Fibroblast of lung (primary cell): Measurements from ENCODE around the gene DPEP3. TPM values are rescaled to one million over a fixed set of nuclear protein-coding genes. Genes with fewer than 3 reads are reported as not detected.

Experiments
- DNase-seq, 2 donors: peaks; one replicate each; pipeline versions ENCODE4 v3.0.0 to v3.0.0-alpha.2; 2010; ENCODE audit warnings: low read depth in 2 of 2
- H2AFZ ChIP-seq: 2 replicates; pipeline ENCODE4 v1.5.1; 2012; ENCODE audit warnings: low read length, control low read depth, inconsistent platforms
- H3K27ac ChIP-seq: 2 replicates; pipeline ENCODE4 v1.5.1; 2011; ENCODE audit warnings: low read length, control low read depth; ENCODE audit not compliant: insufficient read depth
- H3K27me3 ChIP-seq: 2 replicates; pipeline ENCODE4 v1.5.1; 2011; ENCODE audit warnings: mild to moderate bottlenecking, low read length; ENCODE audit not compliant: control insufficient read depth, insufficient read depth
- H3K36me3 ChIP-seq: 2 replicates; pipeline ENCODE4 v1.5.1; 2011; ENCODE audit warnings: low read length; ENCODE audit not compliant: control insufficient read depth, insufficient read depth
- H3K4me1 ChIP-seq: 2 replicates; pipeline ENCODE4 v1.5.1; 2011; ENCODE audit warnings: low read length; ENCODE audit not compliant: control insufficient read depth, insufficient read depth; ENCODE audit errors: extremely low read depth
- H3K4me2 ChIP-seq: 2 replicates; pipeline ENCODE4 v1.5.1; 2011; ENCODE audit warnings: low read length, control low read depth; ENCODE audit not compliant: insufficient read depth; ENCODE audit errors: extremely low read depth
- H3K4me3 ChIP-seq, 4 experiments: fragments of 200-600 bp in 1 of 4; sonication (generic) in 1 of 4; replicated peaks in 1 of 4; 2 replicates each; pipeline ENCODE4 v1.5.1; 2011 to 2016; ENCODE audit warnings: low read length in 4 of 4, low read depth in 3 of 4, mild to moderate bottlenecking in 3 of 4, control low read depth in 2 of 4, inconsistent platforms in 1 of 4, mixed read lengths in 1 of 4; ENCODE audit not compliant: insufficient read depth in 1 of 4; ENCODE audit errors: control extremely low read depth in 1 of 4
- H3K79me2 ChIP-seq: 2 replicates; pipeline ENCODE4 v1.5.1; 2012; ENCODE audit warnings: mild to moderate bottlenecking, low read length, inconsistent platforms; ENCODE audit not compliant: control insufficient read depth, insufficient read depth
- H3K9ac ChIP-seq: 2 replicates; pipeline ENCODE4 v1.5.1; 2011; ENCODE audit warnings: mild to moderate bottlenecking, low read length, control low read depth; ENCODE audit not compliant: insufficient read depth
- H3K9me3 ChIP-seq: 2 replicates; pipeline ENCODE4 v1.5.1; 2012; ENCODE audit warnings: low read depth, low read length; ENCODE audit not compliant: control insufficient read depth, insufficient read depth
- H4K20me1 ChIP-seq: 2 replicates; pipeline ENCODE4 v1.5.1; 2011; ENCODE audit warnings: low read length; ENCODE audit not compliant: control insufficient read depth, insufficient read depth; ENCODE audit errors: extremely low read depth
- CTCF ChIP-seq, 2 donors: IDR thresholded peaks in 1 of 2; conservative IDR thresholded peaks in 1 of 2; 1 replicate in 1 of 2; 2 replicates in 1 of 2; pipeline ENCODE4 v1.5.1; 2011 to 2012; ENCODE audit warnings: low read length in 2 of 2, control low read depth in 1 of 2, inconsistent platforms in 1 of 2, low read depth in 1 of 2, mild to moderate bottlenecking in 1 of 2
- EZH2 ChIP-seq: IDR thresholded peaks from 2 replicates; pipeline ENCODE4 v1.5.1; 2012; ENCODE audit warnings: low read length, control low read depth, mild to moderate bottlenecking; ENCODE audit errors: missing control alignments
- polyA plus RNA-seq, 2 donors: library from polyadenylated mRNA; depleted of rRNA in 1 of 2; stranded (reverse) in 1 of 2; unstranded in 1 of 2; fragments of >200 nt; gene quantifications; 2 replicates each; pipeline ENCODE4 v1.2.1, GENCODE V29; 2011 to 2012; ENCODE audit warnings: missing spikeins in 1 of 2
- total RNA-seq: library from RNA; depleted of rRNA; stranded (reverse); fragments of >200 nt; gene quantifications from 2 replicates; pipeline ENCODE4 v1.2.1, GENCODE V29; 2014

The DPEP3 gene
- total and polyA plus RNA-seq, 2 donors (not counting 1 experiment from before 2014, with no cell fraction given) = not detected

GRCh38 chr16:67971111-67971510, 9.2 kb downstream of the DPEP3 start:
- Histone ChIP-seq H3K4me3 (no peak overlapping the region), H3K27me3 (peaks cover under 1% of the 10 kb centered on the region), H3K9me3 (no peaks in the 10 kb centered on the region), H3K79me2 (peaks cover 22% of the 10 kb centered on the region), H3K4me1 (peaks cover 15% of the 10 kb centered on the region), H3K27ac (no peak overlapping the region), H3K36me3 (no peaks in the 10 kb centered on the region), H4K20me1 (no peaks in the 10 kb centered on the region), H2AFZ (no peak overlapping the region), H3K4me2 (no peak overlapping the region), H3K9ac (no peak overlapping the region)
- no peak for DNase-seq
- TF ChIP-seq EZH2 = no peak
- no peak for TF ChIP-seq CTCF (conservative IDR thresholded peaks at IDR 0.05 in 1 of 2, IDR thresholded peaks at IDR 0.05 in 1 of 2; ENCODE audit: low read depth in 1 of 2, low read length in 2 of 2)

DNA sequence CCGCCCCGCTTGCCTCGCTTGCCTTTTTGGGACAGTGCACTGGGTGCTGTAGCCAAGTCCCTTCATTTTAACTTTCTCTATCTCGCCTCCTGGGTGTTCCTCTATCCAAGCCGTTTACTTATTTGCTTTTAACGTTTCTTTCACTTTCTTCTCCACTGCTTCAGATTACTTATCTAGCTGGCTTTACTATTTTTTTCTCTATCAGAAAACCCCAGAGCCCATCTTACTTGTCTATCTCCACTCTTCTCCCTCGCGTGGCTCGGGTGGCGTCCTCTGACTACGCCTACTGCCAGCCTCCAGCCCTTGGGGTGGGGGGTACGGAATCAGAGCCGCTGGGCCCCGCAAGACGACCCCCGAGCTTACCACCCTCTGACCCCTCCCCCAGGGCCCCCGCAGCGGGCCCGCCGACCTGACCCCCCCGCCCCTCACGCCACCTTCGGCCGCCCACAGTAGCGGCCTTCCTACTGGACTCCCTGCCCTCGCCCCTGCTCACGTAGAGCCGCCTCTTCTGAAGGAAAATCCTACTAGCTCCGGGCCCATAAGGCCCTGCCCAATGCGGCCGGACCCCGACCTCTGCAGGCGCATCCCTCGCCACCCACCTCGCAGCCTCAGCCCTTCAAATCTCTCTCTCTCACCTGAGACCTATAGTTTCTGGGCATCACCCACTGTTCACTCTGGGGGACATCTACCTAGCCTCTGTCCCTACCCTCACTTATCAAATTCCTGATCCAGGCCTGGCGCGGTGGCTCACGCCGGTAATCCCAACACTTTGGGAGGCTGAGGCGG, 10.9 kb downstream of the DPEP3 start:
- Histone ChIP-seq H3K36me3 (peaks cover 4% of the 10 kb centered on the region), H3K9ac (peak overlapping the region; percentile 92)

More for the DNA sequence above, 10.9 kb downstream of the DPEP3 start:
- Histone ChIP-seq H3K4me3 (peak overlapping the region; percentile 44 to 99 (median 74)), H3K79me2 (peaks cover 38% of the 10 kb centered on the region), H2AFZ (peak overlapping the region; percentile 90), H3K4me2 (peak overlapping the region; percentile 99), H4K20me1 (no peaks in the 10 kb centered on the region), H3K27me3 (no peaks in the 10 kb centered on the region), H3K4me1 (peaks cover 22% of the 10 kb centered on the region), H3K9me3 (no peaks in the 10 kb centered on the region), H3K27ac (no peak overlapping the region)
- no peak for DNase-seq
- no peak for TF ChIP-seq EZH2
- TF ChIP-seq CTCF (conservative IDR thresholded peaks at IDR 0.05 in 1 of 2, IDR thresholded peaks at IDR 0.05 in 1 of 2; ENCODE audit: low read depth in 1 of 2, low read length in 2 of 2) = no peak
